Esophagus (tissue), 2 donors: ENCODE results near the gene GRK5. TPM values are rescaled to one million over a fixed set of nuclear protein-coding genes. Genes with fewer than 3 reads are reported as not detected.

Experiments
- H3K27ac ChIP-seq, 2 donors: one replicate each; pipeline ENCODE4 v1.5.1; 2013; ENCODE audit warnings: low read depth in 2 of 2, mild to moderate bottlenecking in 2 of 2, inconsistent platforms in 1 of 2, low read length in 1 of 2, moderate library complexity in 1 of 2
- H3K27me3 ChIP-seq, 2 donors: one replicate each; pipeline ENCODE4 v1.6.1; 2013; ENCODE audit warnings: low read length in 2 of 2, control low read depth in 1 of 2, mild to moderate bottlenecking in 1 of 2; ENCODE audit not compliant: insufficient read depth in 2 of 2, control insufficient read depth in 1 of 2
- H3K36me3 ChIP-seq, 2 donors: one replicate each; pipeline ENCODE4 v1.6.1; 2013; ENCODE audit warnings: low read length in 1 of 2; ENCODE audit not compliant: control insufficient read depth in 2 of 2, insufficient read depth in 2 of 2
- H3K4me1 ChIP-seq, 2 donors: one replicate each; pipeline ENCODE4 v1.6.1; 2013; ENCODE audit warnings: low read length in 1 of 2; ENCODE audit not compliant: control insufficient read depth in 2 of 2, insufficient read depth in 2 of 2
- H3K4me3 ChIP-seq, 2 donors: one replicate each; pipeline ENCODE4 v1.5.1; 2013; ENCODE audit warnings: low read length in 2 of 2, mild to moderate bottlenecking in 2 of 2, low read depth in 1 of 2, moderate library complexity in 1 of 2
- H3K9me3 ChIP-seq, 2 donors: one replicate each; pipeline ENCODE4 v1.6.1; 2013; ENCODE audit warnings: mild to moderate bottlenecking in 2 of 2, low read depth in 1 of 2, low read length in 1 of 2, moderate library complexity in 1 of 2; ENCODE audit not compliant: control insufficient read depth in 2 of 2, insufficient read depth in 1 of 2
- WGBS, 2 donors: extraction: QIAGEN DNeasy Blood & Tissue Kit; methylation state at CpG; one replicate each; pipeline ENCODE4 v1.1.7; 2013; 5-methylcytosine and 5-hydroxymethylcytosine counted together
- polyA plus RNA-seq, 2 donors: library from polyadenylated mRNA; stranded (reverse); fragments of 200-250 nt; gene quantifications; one replicate each; pipeline ENCODE4 v1.2.3, GENCODE V29; 2013
- donor health status: healthy with polysubstance abuse.
- donor health status: Bipolar disorder and iron deficiency.

The GRK5 gene
- polyA plus RNA-seq, 2 donors, result 3.1 to 5.2 TPM

DNA sequence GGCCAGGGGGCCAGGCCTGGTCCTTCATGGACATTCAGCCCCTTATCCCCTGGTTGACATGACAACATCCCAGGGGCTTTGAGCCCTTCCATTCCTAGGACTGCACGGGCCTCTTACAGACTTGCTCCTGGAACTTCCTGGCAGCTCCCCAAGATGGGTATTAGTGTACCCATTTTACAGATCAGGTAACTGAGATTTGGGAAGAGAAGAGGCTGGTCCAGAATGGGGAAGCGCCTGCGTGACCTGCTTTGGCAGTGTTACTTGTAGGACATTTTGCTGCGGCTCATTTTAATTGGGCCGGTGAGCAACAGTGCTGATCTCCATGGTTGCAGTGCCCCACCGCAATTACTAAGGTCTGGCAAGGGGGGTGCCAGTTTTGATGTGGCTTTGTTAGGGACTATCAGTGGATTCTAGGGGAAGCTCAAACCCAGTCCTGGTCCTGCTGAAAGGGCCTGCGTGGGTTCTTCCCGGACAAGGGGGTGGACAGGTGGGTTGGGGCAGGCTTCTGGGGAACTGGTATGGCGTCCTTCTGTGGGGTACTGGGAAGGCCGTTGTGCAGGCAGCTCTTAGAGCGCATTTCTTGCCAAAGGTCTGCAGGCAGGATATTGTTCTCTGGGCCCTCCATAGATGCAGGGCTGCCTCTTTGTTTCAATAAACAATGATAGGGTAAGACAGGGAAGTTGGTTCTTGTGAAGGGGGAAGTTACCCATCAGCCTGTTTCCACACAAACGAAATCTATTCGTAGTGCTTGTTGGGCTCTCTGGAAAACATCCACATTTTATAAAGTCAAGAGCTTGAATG lies 197.5 kb downstream of the GRK5 start:
- peaks cover 0 to 2% of the 10 kb centered on the region in 2 donors for H3K36me3 ChIP-seq
- H3K27me3 ChIP-seq, result no peaks in the 10 kb centered on the region
- peaks cover 3% of the 10 kb centered on the region in 2 donors for H3K4me1 ChIP-seq
- WGBS, 2 donors, result 80 to 83% methylated on average over 13 of the region's 13 CpGs
- no peak overlapping the region for H3K4me3 ChIP-seq
- peak overlapping the region; percentile 18 to 29 for H3K27ac ChIP-seq
- no peaks in the 10 kb centered on the region for H3K9me3 ChIP-seq

DNA sequence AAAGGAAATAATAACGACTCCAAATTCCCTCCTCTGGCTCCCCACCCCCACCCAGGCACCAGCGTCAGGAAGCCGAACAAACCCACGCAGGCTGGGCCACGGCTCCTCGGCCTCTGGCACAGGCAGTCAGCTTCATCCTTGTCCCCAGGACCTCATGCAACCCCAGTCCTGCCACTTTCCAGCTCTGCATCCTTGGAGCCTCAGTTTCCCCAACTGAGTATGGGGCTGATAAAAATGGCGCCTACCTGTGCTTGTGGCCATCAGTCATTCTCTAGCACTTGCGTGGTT lies 198.1 kb downstream of the GRK5 start:
- H3K27me3 ChIP-seq, result no peaks in the 10 kb centered on the region
- H3K4me1 ChIP-seq, result peaks cover 3% of the 10 kb centered on the region in 2 donors
- 78 to 85% methylated on average over 8 of the region's 8 CpGs for WGBS, 2 donors
- H3K9me3 ChIP-seq, result no peaks in the 10 kb centered on the region
- H3K36me3 ChIP-seq, result peaks cover 0 to 2% of the 10 kb centered on the region in 2 donors
- H3K27ac ChIP-seq, result peak overlapping the region; percentile 18 to 36
- H3K4me3 ChIP-seq, result no peak overlapping the region

DNA sequence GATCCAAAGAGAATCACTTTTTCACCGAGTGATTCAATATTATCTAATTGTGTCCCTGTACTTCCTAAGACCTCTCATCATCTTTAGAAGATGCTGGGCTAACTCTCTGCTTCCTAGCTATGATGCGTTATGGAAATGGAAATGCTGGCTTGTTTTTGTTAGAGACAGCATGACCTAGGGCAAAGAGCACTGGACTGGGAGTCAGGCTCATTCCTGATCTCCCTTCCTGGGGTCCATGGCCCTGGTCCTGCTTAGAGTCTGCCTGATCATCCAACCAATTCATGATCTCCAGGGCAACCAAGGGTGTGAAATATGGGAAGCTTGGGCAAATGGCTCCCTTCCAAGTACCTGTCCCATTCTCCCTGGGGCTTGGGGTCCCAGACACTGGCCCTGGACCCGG lies 198.8 kb downstream of the GRK5 start:
- Histone ChIP-seq H3K27me3 (no peaks in the 10 kb centered on the region), H3K4me3 (no peak overlapping the region), H3K4me1 (peaks cover 3% of the 10 kb centered on the region in 2 donors), H3K36me3 (peaks cover 0 to 2% of the 10 kb centered on the region in 2 donors), H3K9me3 (no peaks in the 10 kb centered on the region), H3K27ac (peak overlapping the region; percentile 27 to 71)
- 88 to 91% methylated on average over 3 of the region's 3 CpGs for WGBS, 2 donors

DNA sequence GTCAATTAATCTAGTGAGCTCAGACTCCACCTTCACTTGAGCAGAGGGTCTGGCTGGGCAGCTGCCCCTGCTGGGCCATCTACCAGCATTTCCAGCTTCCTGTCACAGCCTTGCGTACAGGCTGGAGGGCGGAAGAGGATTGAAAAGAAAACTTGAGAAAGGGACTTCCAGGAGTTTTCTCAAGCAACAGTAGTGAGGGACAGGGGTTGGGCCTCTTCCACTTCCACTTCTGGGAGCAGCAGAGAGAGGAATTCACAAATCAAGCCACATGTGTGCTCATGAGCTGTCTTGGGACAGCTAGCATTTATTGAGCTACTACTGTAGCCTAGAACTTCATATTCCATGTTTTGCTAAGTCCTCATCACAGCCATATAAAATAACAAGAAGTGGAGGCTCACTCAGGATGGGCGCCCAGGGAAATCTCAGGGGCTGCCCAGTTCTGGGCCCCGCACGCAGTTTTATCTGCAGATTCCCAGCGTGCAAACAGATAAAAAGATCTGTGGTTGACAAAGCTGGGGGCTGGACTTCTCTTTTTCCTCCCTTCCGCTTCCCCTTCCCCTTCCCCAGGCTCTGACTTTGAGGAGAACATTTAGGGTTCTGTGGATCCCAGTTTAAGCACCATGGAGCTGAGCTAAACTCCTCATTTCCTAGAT lies 199.4 kb downstream of the GRK5 start:
- WGBS, 2 donors, result 88 to 91% methylated on average over 7 of the region's 7 CpGs
- H3K4me3 ChIP-seq, result no peak overlapping the region
- peak overlapping the region; percentile 58 to 71 for H3K27ac ChIP-seq
- H3K4me1 ChIP-seq, result peaks cover 2 to 3% of the 10 kb centered on the region in 2 donors
- peaks cover 0 to 2% of the 10 kb centered on the region in 2 donors for H3K36me3 ChIP-seq
- H3K9me3 ChIP-seq, result no peaks in the 10 kb centered on the region
- H3K27me3 ChIP-seq, result no peaks in the 10 kb centered on the region

DNA sequence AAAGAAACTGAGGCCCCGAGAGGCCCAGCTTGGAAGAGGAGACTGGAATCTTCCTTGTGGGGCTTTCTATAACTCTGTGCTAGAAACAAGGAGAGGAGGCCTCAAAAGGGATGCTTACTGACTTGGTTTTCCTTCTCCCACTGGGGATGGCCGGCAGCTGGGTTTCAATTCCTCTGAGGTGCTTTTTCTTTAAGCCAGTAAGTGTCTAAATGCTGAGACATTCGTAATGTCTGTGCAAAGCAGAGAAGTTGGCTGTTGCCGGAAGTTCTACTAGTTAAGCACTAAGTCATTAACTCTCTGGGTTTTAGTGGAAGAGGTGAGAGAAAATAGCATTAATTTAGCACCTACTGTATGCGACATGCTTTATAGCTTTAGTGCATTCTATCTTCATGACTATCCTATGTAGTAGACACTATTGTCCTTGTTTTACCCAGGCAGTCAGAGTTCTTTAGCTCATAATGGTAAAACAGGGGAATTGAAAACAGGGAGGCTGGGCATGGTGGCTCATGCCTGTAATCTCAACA lies 199.9 kb downstream of the GRK5 start:
- no peaks in the 10 kb centered on the region for H3K27me3 ChIP-seq
- no peak overlapping the region for H3K4me3 ChIP-seq
- 80 to 81% methylated on average over 5 of the region's 5 CpGs for WGBS, 2 donors
- H3K9me3 ChIP-seq, result no peaks in the 10 kb centered on the region
- H3K27ac ChIP-seq, result peak overlapping the region; percentile 34 to 58
- H3K36me3 ChIP-seq, result peaks cover 0 to 2% of the 10 kb centered on the region in 2 donors
- H3K4me1 ChIP-seq, result no peaks in the 10 kb centered on the region

DNA sequence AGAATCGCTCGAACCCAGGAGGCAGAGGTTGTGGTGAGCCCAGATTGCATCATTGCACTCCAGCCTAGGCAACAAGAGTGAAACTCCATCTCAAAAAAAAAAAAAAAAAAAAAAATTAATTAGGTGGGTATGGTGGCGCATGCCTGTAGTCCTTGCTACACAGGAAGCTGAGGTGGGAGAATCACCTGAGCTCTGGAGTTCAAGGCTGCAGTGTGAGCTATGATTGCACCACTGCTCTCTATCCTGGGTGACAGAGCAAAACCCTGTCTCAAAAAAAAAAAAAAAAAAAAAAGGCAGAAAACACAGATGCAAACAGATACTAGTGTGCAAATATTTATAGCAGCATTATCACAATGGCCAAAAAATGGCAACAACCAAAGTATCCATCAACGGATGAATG lies 200.7 kb downstream of the GRK5 start:
- Histone ChIP-seq H3K4me3 (no peak overlapping the region), H3K27ac (no peak overlapping the region), H3K36me3 (peaks cover 0 to 2% of the 10 kb centered on the region in 2 donors), H3K27me3 (no peaks in the 10 kb centered on the region), H3K4me1 (no peaks in the 10 kb centered on the region), H3K9me3 (no peaks in the 10 kb centered on the region)
- 87 to 92% methylated on average over 4 of the region's 4 CpGs for WGBS, 2 donors

DNA sequence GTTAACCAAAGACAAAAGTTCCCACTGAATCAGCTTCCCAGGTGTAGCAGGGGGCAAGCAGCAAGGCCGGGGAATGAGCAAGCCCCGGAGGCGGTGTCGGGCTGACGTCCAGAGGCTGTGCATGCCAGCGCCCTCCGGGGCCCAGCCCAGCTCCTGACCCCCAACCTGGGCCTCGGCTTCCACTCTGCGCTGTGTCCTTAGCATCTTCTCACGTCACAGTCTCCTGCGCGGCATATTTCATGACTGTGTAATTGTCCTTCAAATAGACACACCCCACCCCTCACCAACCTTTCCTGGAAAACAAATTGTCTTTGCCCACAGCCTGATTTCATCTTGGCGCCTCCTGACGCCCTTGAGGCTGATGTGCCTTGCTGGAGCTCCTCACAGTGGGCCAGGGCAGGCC lies 201.6 kb downstream of the GRK5 start:
- Histone ChIP-seq H3K36me3 (peaks cover 0 to 2% of the 10 kb centered on the region in 2 donors), H3K4me3 (no peak overlapping the region), H3K9me3 (no peaks in the 10 kb centered on the region), H3K27me3 (no peaks in the 10 kb centered on the region), H3K27ac (peak overlapping the region; percentile 48 to 60), H3K4me1 (no peaks in the 10 kb centered on the region)
- WGBS, 2 donors, result 76 to 83% methylated on average over 14 of the region's 14 CpGs

DNA sequence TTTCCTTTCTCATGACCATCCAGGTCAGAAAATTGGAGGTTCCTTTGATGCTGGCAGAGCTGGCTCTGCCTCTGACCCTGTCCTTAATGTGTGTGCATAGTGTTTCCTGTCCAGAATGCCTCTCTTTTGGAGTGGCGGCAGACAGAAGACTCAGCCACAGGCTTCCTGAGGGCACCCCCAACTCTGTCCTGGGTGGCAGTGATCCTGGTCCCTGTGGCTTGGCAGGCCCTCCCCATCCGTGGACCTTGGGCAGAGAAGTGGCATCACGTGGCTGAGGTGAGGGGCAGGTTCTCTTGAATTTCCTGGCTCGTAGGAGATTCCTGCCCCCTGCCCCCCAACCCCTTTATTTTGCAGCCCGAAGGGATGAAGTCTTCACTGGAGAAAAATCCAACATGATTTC lies 202.0 kb downstream of the GRK5 start:
- no peaks in the 10 kb centered on the region for H3K27me3 ChIP-seq
- no peaks in the 10 kb centered on the region for H3K9me3 ChIP-seq
- 61 to 79% methylated on average over 5 of the region's 5 CpGs for WGBS, 2 donors
- no peak overlapping the region for H3K4me3 ChIP-seq
- peak overlapping the region; percentile 48 to 60 for H3K27ac ChIP-seq
- H3K4me1 ChIP-seq, result no peaks in the 10 kb centered on the region
- H3K36me3 ChIP-seq, result peaks cover 0 to 2% of the 10 kb centered on the region in 2 donors

DNA sequence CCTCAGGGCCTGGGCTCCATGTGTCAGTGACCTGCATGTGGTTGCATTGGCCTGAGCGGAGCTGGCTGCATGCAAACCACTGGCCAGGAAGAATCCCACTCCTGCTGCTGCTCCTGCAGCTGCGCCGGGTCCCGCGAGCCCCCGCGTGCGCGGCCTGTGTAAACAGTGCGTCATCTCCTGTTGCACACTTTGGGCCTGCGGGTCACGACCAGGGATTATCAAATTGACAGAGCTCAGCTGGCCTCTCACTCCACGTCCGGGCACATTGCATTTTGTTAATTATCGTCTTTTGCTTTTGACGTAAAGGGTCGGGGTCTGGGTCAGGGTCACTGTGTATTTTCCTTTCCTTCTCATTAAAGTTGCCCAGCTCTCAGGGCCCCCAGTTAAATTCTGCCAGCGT lies 202.5 kb downstream of the GRK5 start:
- Histone ChIP-seq H3K27ac (peak overlapping the region; percentile 48 to 65), H3K27me3 (no peaks in the 10 kb centered on the region), H3K36me3 (peaks cover 0 to 2% of the 10 kb centered on the region in 2 donors), H3K4me3 (no peak overlapping the region), H3K4me1 (no peaks in the 10 kb centered on the region), H3K9me3 (no peaks in the 10 kb centered on the region)
- WGBS, 2 donors, result 74% methylated on average over 18 of the region's 18 CpGs
